Activated T-helper 1 cell treated with anti-CD3 and anti-CD28 coated beads, Interleukin-12 subunit alpha, Interleukin-12 subunit beta, Interleukin-2, Interleukin-4 antibody, amounts not matched to agents 30 ng/mL and 10 ng/mL and 1 ng/mL, durations not matched to agents 14 hours and 24 hours and 36 hours (primary cell): ENCODE data around the gene ZSCAN20. TPM values are rescaled to one million over a fixed set of nuclear protein-coding genes. Genes with fewer than 3 reads are reported as not detected.
"Not testable (repeated sequence)": the region's sequence is repeated elsewhere in the genome, so short reads cannot be mapped to it uniquely, and the experiment has no call there.

Experiments
- DNase-seq: peaks from one replicate; pipeline ENCODE4 v3.0.0; 2021; ENCODE audit warnings: low spot score
- H3K27ac Mint-ChIP-seq: one replicate; pipeline ENCODE4 v1.8.0; 2021; ENCODE audit warnings: mild to moderate bottlenecking, mixed read lengths
- H3K27me3 Mint-ChIP-seq: one replicate; pipeline ENCODE4 v1.8.0; 2022; ENCODE audit warnings: mild to moderate bottlenecking, moderate library complexity, mixed read lengths; ENCODE audit not compliant: insufficient read depth
- H3K36me3 Mint-ChIP-seq: one replicate; pipeline ENCODE4 v1.8.0; 2021; ENCODE audit warnings: low read depth, mixed read lengths
- H3K4me1 Mint-ChIP-seq: one replicate; pipeline ENCODE4 v1.8.0; 2021; ENCODE audit warnings: low read depth, mixed read lengths
- H3K4me3 Mint-ChIP-seq: one replicate; pipeline ENCODE4 v1.8.0; 2021; ENCODE audit warnings: mild to moderate bottlenecking, moderate library complexity, mixed read lengths
- H3K9me3 Mint-ChIP-seq: one replicate; pipeline ENCODE4 v1.8.0; 2021; ENCODE audit warnings: mixed read lengths
- intact Hi-C: fragments of 100-400 bp; cut with micrococcal nuclease; formaldehyde crosslinking; loops from one replicate; pipeline ENCODE4 v1.15.1; 2024
- total RNA-seq: library from RNA; stranded (reverse); gene quantifications from 2 replicates; pipeline ENCODE4 v1.2.3, GENCODE V29; 2022

ZSCAN20 gene
- total RNA-seq, 1 donor from 2014 or later = 2.8 TPM

- Mint-ChIP-seq H3K27ac (no peak overlapping the region), H3K4me1 (no peaks in the 10 kb centered on the region), H3K4me3 (no peak overlapping the region), H3K9me3 (peaks cover 1% of the 10 kb centered on the region), H3K27me3 (peaks cover 4% of the 10 kb centered on the region), H3K36me3 (no peaks in the 10 kb centered on the region)
- intact Hi-C loops = no loop called here
- DNase-seq = no peak
These were observed 35.2 kb downstream of the ZSCAN20 start for GRCh38 chr1:33507661-33508060.

- intact Hi-C loops = no loop called here
- Mint-ChIP-seq H3K4me1 (no peaks in the 10 kb centered on the region), H3K9me3 (no peaks in the 10 kb centered on the region)
These were observed 35.7 kb downstream of the ZSCAN20 start for GRCh38 chr1:33508151-33508550.

GRCh38 chr1:33509276-33509675, 36.8 kb downstream of the ZSCAN20 start:
- H3K4me3 Mint-ChIP-seq, H3K27ac Mint-ChIP-seq, H3K4me1 Mint-ChIP-seq, intact Hi-C loops, H3K36me3 Mint-ChIP-seq, DNase-seq, H3K27me3 Mint-ChIP-seq, H3K9me3 Mint-ChIP-seq: not testable (repeated sequence)

More at GRCh38 chr1:33508151-33508550, 35.7 kb downstream of the ZSCAN20 start:
- no peak for DNase-seq
- no peak overlapping the region for H3K4me3 Mint-ChIP-seq
- H3K36me3 Mint-ChIP-seq = no peaks in the 10 kb centered on the region
- H3K27me3 Mint-ChIP-seq = peaks cover 4% of the 10 kb centered on the region
- H3K27ac Mint-ChIP-seq = no peak overlapping the region

- no peak overlapping the region for H3K27ac Mint-ChIP-seq
- H3K36me3 Mint-ChIP-seq = no peaks in the 10 kb centered on the region
These were observed 40.0 kb downstream of the ZSCAN20 start for GRCh38 chr1:33512226-33513011.

DNA sequence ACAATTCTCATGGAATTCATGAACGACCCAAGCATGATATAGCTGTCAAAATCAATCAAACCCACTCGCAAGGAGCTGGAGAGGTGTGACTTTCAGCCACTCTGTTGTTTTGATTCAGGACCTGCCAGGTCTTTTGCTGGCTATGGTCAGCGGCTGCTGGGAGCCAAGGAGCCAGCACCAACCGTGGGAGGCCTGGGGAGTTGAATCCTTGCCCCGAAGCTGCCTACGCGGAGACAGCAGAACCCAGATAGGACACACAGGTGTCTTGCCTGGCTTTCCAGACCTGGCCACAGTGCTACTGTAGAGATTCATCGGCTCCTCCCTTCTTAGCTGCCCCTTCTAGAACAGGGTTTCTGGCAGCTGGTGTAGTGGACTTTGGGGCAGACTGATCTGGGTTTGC, 42.7 kb downstream of the ZSCAN20 start:
- no peaks in the 10 kb centered on the region for H3K9me3 Mint-ChIP-seq
- no peak overlapping the region for H3K27ac Mint-ChIP-seq
- no peaks in the 10 kb centered on the region for H3K36me3 Mint-ChIP-seq
- H3K4me3 Mint-ChIP-seq = no peak overlapping the region
- no peaks in the 10 kb centered on the region for H3K4me1 Mint-ChIP-seq
- DNase-seq = no peak
- intact Hi-C loops = no loop called here
- no peaks in the 10 kb centered on the region for H3K27me3 Mint-ChIP-seq

More at GRCh38 chr1:33512226-33513011, 40.0 kb downstream of the ZSCAN20 start:
- intact Hi-C loops = no loop called here
- Mint-ChIP-seq H3K27me3 (peaks cover 4% of the 10 kb centered on the region), H3K4me3 (no peak overlapping the region), H3K9me3 (no peaks in the 10 kb centered on the region), H3K4me1 (no peaks in the 10 kb centered on the region)
- no peak for DNase-seq

DNA sequence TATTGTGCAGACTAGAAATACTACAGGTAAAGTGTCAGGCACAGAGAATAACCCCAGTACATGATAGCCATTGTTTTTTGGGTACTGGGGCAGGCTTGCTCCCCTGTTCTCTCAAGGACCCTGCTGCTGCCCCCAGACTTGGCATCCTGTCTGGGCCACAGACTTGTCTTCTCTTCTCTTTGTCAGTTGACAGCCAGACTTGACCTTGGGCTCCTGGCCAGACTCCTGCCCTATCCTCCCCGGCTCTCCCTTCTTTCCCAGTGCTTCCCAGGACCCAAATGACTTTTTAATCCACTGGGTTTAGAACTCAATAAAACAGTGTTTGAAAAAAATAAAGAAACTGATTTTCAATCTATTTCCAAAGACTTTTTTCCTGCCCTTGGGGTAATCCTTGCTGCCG, 43.2 kb downstream of the ZSCAN20 start:
- intact Hi-C loops = no loop called here

DNA sequence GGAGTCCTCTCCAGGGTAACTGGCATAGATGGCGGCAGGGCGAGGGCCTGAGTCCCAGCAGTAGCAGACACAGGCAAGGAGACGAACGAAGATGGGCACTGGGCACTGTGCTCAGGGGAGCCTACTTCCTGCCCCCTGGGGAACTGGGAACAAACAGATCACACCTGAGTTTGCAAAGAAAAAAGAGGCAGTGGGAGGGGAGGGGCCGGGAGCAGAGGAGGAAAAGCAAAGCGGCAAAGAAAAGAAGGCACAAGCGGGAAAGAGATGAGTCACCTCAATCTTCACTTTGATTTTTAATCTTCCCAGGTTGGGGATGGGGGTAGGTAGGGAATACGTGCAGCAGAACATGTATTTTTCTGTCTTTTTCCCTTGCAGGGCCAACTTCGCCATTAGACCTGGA, 44.0 kb downstream of the ZSCAN20 start:
- H3K27me3 Mint-ChIP-seq = no peaks in the 10 kb centered on the region
- no peak overlapping the region for H3K4me3 Mint-ChIP-seq
- H3K9me3 Mint-ChIP-seq = no peaks in the 10 kb centered on the region
- DNase-seq = no peak
- H3K4me1 Mint-ChIP-seq = no peaks in the 10 kb centered on the region
- H3K36me3 Mint-ChIP-seq = no peaks in the 10 kb centered on the region
- intact Hi-C loops = no loop called here
- H3K27ac Mint-ChIP-seq = no peak overlapping the region

More for the DNA sequence above, 43.2 kb downstream of the ZSCAN20 start:
- no peaks in the 10 kb centered on the region for H3K27me3 Mint-ChIP-seq
- DNase-seq = no peak
- no peaks in the 10 kb centered on the region for H3K36me3 Mint-ChIP-seq
- no peaks in the 10 kb centered on the region for H3K4me1 Mint-ChIP-seq
- H3K27ac Mint-ChIP-seq = no peak overlapping the region
- H3K4me3 Mint-ChIP-seq = no peak overlapping the region
- no peaks in the 10 kb centered on the region for H3K9me3 Mint-ChIP-seq

DNA sequence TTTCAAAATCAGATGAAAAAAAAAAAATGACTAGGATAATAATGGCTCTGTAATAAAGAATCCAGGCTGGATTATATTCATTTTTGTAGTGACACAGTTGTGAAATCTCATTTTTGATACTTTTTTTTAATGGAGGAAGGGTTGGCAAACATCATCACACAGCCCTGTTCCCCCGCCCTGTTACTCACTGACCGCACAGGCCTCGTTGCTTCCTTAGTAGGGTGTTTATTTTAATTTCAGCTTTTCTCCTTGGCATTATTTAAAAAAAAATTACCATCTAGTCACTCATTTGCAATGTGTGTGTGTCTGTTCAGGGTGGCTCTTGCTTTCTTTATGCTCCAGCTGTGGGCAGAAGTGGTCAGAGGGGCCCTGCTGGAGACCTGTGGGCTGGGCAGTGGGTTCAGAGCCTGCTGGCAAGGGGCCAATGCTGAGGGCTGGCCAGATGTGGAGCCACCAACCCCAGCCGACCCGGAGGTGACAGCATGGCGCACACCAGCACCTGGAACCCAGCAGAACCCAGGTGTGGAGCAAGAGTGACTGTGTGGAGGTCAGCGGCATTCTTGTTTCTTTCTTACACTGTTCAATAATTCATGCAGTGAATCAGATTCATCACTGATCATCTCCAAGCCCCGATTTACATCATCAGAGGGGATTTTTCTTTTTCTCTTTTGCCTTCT, 44.6 kb downstream of the ZSCAN20 start:
- intact Hi-C loops = no loop called here
- H3K9me3 Mint-ChIP-seq = no peaks in the 10 kb centered on the region

DNA sequence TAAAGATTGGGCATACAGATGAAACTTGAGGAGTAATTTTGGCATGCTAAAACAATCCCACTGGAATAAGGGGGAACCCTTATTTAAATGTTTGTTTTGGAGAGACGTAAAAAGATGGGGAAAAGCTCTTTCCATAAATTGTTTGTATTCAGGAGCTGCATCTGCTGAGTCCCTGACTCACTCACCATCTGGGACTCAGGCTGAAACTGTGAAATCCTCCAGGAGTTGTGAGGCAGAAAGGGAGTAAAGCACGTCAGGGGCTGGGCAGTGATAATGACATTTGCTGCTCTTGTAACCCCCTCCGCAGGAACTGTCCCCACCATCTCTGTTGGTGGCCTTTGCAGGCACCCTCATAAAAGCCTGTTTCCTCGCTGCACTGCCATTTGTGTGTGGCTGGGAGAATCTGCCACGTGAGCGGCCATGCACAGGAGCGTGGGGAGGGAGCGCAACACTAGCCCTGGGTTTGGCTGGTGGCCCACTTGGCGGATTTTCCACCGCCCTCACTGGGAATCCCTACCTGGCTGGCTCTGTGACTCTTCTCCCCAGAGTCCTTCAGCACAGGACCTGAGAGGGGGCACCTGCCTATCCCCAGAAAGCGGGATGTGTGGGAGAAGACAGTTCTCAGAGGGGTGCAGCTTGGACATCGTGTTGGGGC, 45.3 kb downstream of the ZSCAN20 start:
- Mint-ChIP-seq H3K27ac (no peak overlapping the region), H3K9me3 (no peaks in the 10 kb centered on the region), H3K36me3 (no peaks in the 10 kb centered on the region), H3K27me3 (no peaks in the 10 kb centered on the region), H3K4me3 (no peak overlapping the region), H3K4me1 (no peaks in the 10 kb centered on the region)
- DNase-seq = no peak
- intact Hi-C loops = no loop called here

More for the DNA sequence above, 44.6 kb downstream of the ZSCAN20 start:
- Mint-ChIP-seq H3K4me1 (no peaks in the 10 kb centered on the region), H3K4me3 (no peak overlapping the region), H3K36me3 (no peaks in the 10 kb centered on the region), H3K27ac (no peak overlapping the region), H3K27me3 (no peaks in the 10 kb centered on the region)
- DNase-seq = no peak

DNA sequence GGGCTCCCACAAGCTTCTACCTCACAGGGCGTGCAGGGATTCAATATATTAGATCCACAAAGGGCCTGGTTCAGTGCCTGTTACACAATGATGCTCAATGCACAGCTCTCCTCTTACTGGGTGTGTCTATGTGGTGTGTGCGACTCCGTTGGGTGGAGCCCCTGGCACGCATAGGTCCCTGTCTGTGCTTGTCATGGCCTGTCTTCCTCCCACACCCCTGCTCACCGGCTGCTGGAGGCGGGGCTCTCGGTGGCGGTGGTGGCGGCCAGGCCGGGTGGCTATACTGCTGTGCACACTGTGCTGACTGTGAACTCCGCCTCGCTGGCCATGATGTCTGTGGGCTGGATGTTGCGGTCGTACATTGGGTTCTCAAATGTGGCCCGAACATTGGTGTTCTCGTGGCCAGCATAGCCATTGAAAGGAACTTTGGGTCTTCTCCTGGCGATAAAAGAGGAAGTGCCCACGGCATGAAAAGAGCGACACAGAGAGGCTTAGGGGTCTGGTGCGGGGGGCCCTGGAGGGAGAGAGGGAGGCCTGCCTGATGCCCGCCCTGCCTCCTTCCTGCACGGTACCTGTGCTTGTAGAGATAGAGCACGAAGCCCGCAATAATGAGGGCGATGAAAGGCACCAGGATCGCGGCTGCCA, 46.9 kb downstream of the ZSCAN20 start:
- intact Hi-C loops = no loop called here
- no peak overlapping the region for H3K27ac Mint-ChIP-seq
- H3K4me1 Mint-ChIP-seq = no peaks in the 10 kb centered on the region
- H3K27me3 Mint-ChIP-seq = no peaks in the 10 kb centered on the region
- no peak overlapping the region for H3K4me3 Mint-ChIP-seq
- H3K36me3 Mint-ChIP-seq = no peaks in the 10 kb centered on the region
- DNase-seq = no peak
- no peaks in the 10 kb centered on the region for H3K9me3 Mint-ChIP-seq

- Mint-ChIP-seq H3K4me3 (no peak overlapping the region), H3K27me3 (peaks cover 3% of the 10 kb centered on the region), H3K4me1 (no peaks in the 10 kb centered on the region), H3K27ac (no peak overlapping the region), H3K36me3 (no peaks in the 10 kb centered on the region), H3K9me3 (no peaks in the 10 kb centered on the region)
- no peak for DNase-seq
- intact Hi-C loops = no loop called here
These were observed 52.1 kb downstream of the ZSCAN20 start for GRCh38 chr1:33524586-33524985.

GRCh38 chr1:33527934-33528333, 55.5 kb downstream of the ZSCAN20 start:
- Mint-ChIP-seq H3K4me1 (no peaks in the 10 kb centered on the region), H3K27ac (no peak overlapping the region), H3K27me3 (peaks cover 7% of the 10 kb centered on the region), H3K36me3 (no peaks in the 10 kb centered on the region), H3K9me3 (no peaks in the 10 kb centered on the region), H3K4me3 (no peak overlapping the region)
- no peak for DNase-seq
- intact Hi-C loops = no loop called here

GRCh38 chr1:33529957-33530356, 57.5 kb downstream of the ZSCAN20 start:
- Mint-ChIP-seq H3K4me3 (no peak overlapping the region), H3K4me1 (no peaks in the 10 kb centered on the region), H3K27me3 (peaks cover 7% of the 10 kb centered on the region), H3K9me3 (no peaks in the 10 kb centered on the region), H3K27ac (no peak overlapping the region), H3K36me3 (no peaks in the 10 kb centered on the region)
- DNase-seq = no peak
- intact Hi-C loops = no loop called here
